Heart right ventricle (tissue), 16 donors: ENCODE measurements around the gene CACNA1G. TPM values are rescaled to one million over a fixed set of nuclear protein-coding genes. Genes with fewer than 3 reads are reported as not detected.
A peak's percentile ranks its signal among the peaks of the same experiment; 100 is the strongest.

Experiments
- ATAC-seq, 8 donors: fragments of 200-7000 bp; cut with Tn5 transposase; one replicate each; pipeline ENCODE4 v1.9.1; 2020; ENCODE audit warnings: mild to moderate bottlenecking in 8 of 8, moderate library complexity in 8 of 8, moderate number of reproducible peaks in 1 of 8
- DNase-seq, 2 donors: peaks; one replicate each; pipeline ENCODE4 v3.0.0-alpha.2; 2020
- H3K27ac ChIP-seq, 10 donors: fragments of 200-600 bp; sonication (generic) in 2 of 10; one replicate each; pipeline versions ENCODE4 v1.5.0 to v1.8.0; 2020 to 2022; ENCODE audit warnings: mild to moderate bottlenecking in 3 of 10
- H3K27me3 ChIP-seq, 7 donors: fragments of 200-600 bp; one replicate each; pipeline ENCODE4 v1.8.0; 2021 to 2022; ENCODE audit warnings: mild to moderate bottlenecking in 2 of 7
- H3K36me3 ChIP-seq, 9 donors: fragments of 200-600 bp; sonication (generic) in 1 of 9; one replicate each; pipeline versions ENCODE4 v1.5.0 to v1.8.0; 2020 to 2022; ENCODE audit warnings: mild to moderate bottlenecking in 2 of 9
- H3K4me1 ChIP-seq, 9 donors: fragments of 200-600 bp; sonication (generic) in 1 of 9; one replicate each; pipeline versions ENCODE4 v1.5.0 to v1.8.0; 2020 to 2022; ENCODE audit warnings: mild to moderate bottlenecking in 4 of 9
- H3K4me3 ChIP-seq, 10 donors: fragments of 200-600 bp; sonication (generic) in 2 of 10; one replicate each; pipeline versions ENCODE4 v1.5.0 to v1.8.0; 2020 to 2022; ENCODE audit warnings: mild to moderate bottlenecking in 7 of 10, moderate library complexity in 2 of 10
- H3K9me3 ChIP-seq, 11 donors: fragments of 200-600 bp in 10 of 11; sonication (generic) in 2 of 11; one replicate each; pipeline versions ENCODE4 v1.5.0 to v1.8.0; 2013 to 2022; ENCODE audit warnings: mild to moderate bottlenecking in 2 of 11, control low read depth in 1 of 11, moderate library complexity in 1 of 11
- WGBS, 2 donors: extraction: QIAGEN DNeasy Blood & Tissue Kit; methylation state at CpG; one replicate each; pipeline ENCODE4 v1.1.7; 2013; ENCODE audit warnings: inconsistent platforms in 1 of 2; 5-methylcytosine and 5-hydroxymethylcytosine counted together
- intact Hi-C, 10 donors: fragments of 100-400 bp; cut with DNase I; formaldehyde crosslinking; loops; one replicate each; pipeline versions ENCODE4 v1.11.1 to v1.14.2; 2022
- polyA plus RNA-seq, 2 donors: library from polyadenylated mRNA; stranded (reverse); fragments of 200-250 nt; gene quantifications; one replicate each; pipeline ENCODE4 v1.2.3, GENCODE V29; 2013
- total RNA-seq, 10 donors: library from RNA; stranded (reverse); fragmentation: NEBNext Ultra II Directional in 3 of 10; extraction: Animal tissue kit (Norgen Biotek cat#: 25700) in 3 of 10; gene quantifications; one replicate each; pipeline versions ENCODE4 v1.2.1 to v1.2.4, GENCODE V29; 2021 to 2023
- TF ChIP-seq, protein P1 (sequence below), 9 donors: fragments of 200-600 bp; sonication (generic) in 2 of 9; IDR thresholded peaks; one replicate each; pipeline versions ENCODE4 v1.5.0 to v1.8.0; 2021 to 2022; ENCODE audit warnings: antibody characterized with exemption in 9 of 9, mild to moderate bottlenecking in 5 of 9, moderate library complexity in 1 of 9
- donor health status: Arrhythmogenic right ventricular cardiomyopathy.
- donor health status: ischemic (EF 13 %, LVEDD 7.1; RV severe dilation, severe dysfunction).
- donor health status: healthy with polysubstance abuse.
- donor health status: DM: no; HTN: yes; CAD: no.
- donor health status: DM: no; HTN: no; CAD: no.
- donor health status: ischemic (EF 25% LVEDD 6.9; RV normal size, moderate dysfunction).
- donor health status: ischemic (EF 25% LVEDD 5.7; RV mildly dilated, moderate dysfunction).
- donor health status: healthy.
- donor health status: DM: yes; HTN: yes; CAD: no.
- donor health status: Ischemic cardiomyopathy.
- donor health status: ischemic (EF 35%, LVEDD 5.7; RV mildly dilated, moderate dysfunction).
- donor health status: nonischemic (EF 11% LVEDD 7.7; RV severe dilation, severe dysfunction).
- donor health status: DM: yes; HTN: yes; CAD: no.
- donor health status: PGD.
- donor health status: ischemic (EF 29% LVEDD 5.4; RV normal size, mild dysfunction).
- donor health status: nonischemic (EF 23%, LVEDD 6.1; RV moderate dilation, normal function).

Gene CACNA1G
- total and polyA plus RNA-seq, 12 donors, result 0.04 to 0.46 (median 0.24) TPM

- ATAC-seq (peak in 3 of 8 donors; percentile 10 to 23 (median 23)), DNase-seq (no peak)
- H3K27ac ChIP-seq, result no peak overlapping the region
- WGBS, 2 donors, result 89 to 94% methylated on average over 7 of the region's 7 CpGs
- TF ChIP-seq, protein P1, sequence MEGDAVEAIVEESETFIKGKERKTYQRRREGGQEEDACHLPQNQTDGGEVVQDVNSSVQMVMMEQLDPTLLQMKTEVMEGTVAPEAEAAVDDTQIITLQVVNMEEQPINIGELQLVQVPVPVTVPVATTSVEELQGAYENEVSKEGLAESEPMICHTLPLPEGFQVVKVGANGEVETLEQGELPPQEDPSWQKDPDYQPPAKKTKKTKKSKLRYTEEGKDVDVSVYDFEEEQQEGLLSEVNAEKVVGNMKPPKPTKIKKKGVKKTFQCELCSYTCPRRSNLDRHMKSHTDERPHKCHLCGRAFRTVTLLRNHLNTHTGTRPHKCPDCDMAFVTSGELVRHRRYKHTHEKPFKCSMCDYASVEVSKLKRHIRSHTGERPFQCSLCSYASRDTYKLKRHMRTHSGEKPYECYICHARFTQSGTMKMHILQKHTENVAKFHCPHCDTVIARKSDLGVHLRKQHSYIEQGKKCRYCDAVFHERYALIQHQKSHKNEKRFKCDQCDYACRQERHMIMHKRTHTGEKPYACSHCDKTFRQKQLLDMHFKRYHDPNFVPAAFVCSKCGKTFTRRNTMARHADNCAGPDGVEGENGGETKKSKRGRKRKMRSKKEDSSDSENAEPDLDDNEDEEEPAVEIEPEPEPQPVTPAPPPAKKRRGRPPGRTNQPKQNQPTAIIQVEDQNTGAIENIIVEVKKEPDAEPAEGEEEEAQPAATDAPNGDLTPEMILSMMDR (IDR thresholded peaks at IDR 0.05), result no peak
- no peaks in the 10 kb centered on the region for H3K27me3 ChIP-seq
- H3K4me1 ChIP-seq, result peaks cover 0 to 2% (median 0%) of the 10 kb centered on the region in 9 donors
- H3K36me3 ChIP-seq, result no peaks in the 10 kb centered on the region
- H3K4me3 ChIP-seq, result no peak overlapping the region
- H3K9me3 ChIP-seq, result no peaks in the 10 kb centered on the region
- intact Hi-C loops, result loop anchor here in 3 of 10 donors (5.0 kb wide), 3 partner anchors 38 to 123 kb away; partner anchors contain the start of gene ABCC3 (in 1 of the 3)
Observed at GRCh38 chr17:50675627-50676026, 115.1 kb downstream of the CACNA1G start.

- intact Hi-C loops, result loop anchor here in 3 of 10 donors (5.0 kb wide), 3 partner anchors 39 to 124 kb away; partner anchors contain the start of gene ABCC3 (in 1 of the 3)
- Histone ChIP-seq H3K27ac (no peak overlapping the region), H3K27me3 (no peaks in the 10 kb centered on the region), H3K9me3 (no peaks in the 10 kb centered on the region), H3K4me1 (peaks cover 0 to 9% (median 3%) of the 10 kb centered on the region in 9 donors), H3K36me3 (no peaks in the 10 kb centered on the region), H3K4me3 (no peak overlapping the region)
- 90 to 92% methylated on average over 24 of the region's 24 CpGs for WGBS, 2 donors
- ATAC-seq, result no peak
- DNase-seq, result no peak
- TF ChIP-seq, protein P1 (IDR thresholded peaks at IDR 0.05), result no peak
Observed at GRCh38 chr17:50676065-50676975, 115.8 kb downstream of the CACNA1G start.

Other genes with a start within 250 kb of the CACNA1G start
- gene XYLT2, start 214.6 kb upstream of the CACNA1G start, total RNA-seq, result 10 to 100 TPM; 11.2 to 17.1 (median 11.9) TPM
- gene XYLT2, start 214.6 kb upstream of the CACNA1G start, polyA plus RNA-seq, result 10 to 100 TPM in 1 of 2 donors, 1 to 10 TPM in 1; 8.1 to 14.6 TPM
- 10 to 100 TPM; 54.8 to 90.0 (median 63.0) TPM for gene MRPL27, start 187.5 kb upstream of the CACNA1G start, total RNA-seq
- gene MRPL27, start 187.5 kb upstream of the CACNA1G start, polyA plus RNA-seq, result 100 to 1,000 TPM; 241 to 253 TPM
- 1 to 10 TPM in 2 of 10 donors, under 1 TPM in 8; 0.25 to 1.8 (median 0.67) TPM for gene EME1, start 187.5 kb upstream of the CACNA1G start, total RNA-seq
- gene EME1, start 187.5 kb upstream of the CACNA1G start, polyA plus RNA-seq, result under 1 TPM; 0.20 to 0.51 TPM
- gene LRRC59, start 163.2 kb upstream of the CACNA1G start, total RNA-seq, result 10 to 100 TPM; 19.2 to 48.3 (median 24.7) TPM
- gene LRRC59, start 163.2 kb upstream of the CACNA1G start, polyA plus RNA-seq, result 10 to 100 TPM; 11.4 to 83.1 TPM
- 10 to 100 TPM in 9 of 10 donors, 1 to 10 TPM in 1; 9.9 to 45.0 (median 19.7) TPM for gene ACSF2, start 134.5 kb upstream of the CACNA1G start, total RNA-seq
- 10 to 100 TPM in 1 of 2 donors, 1 to 10 TPM in 1; 7.9 to 26.9 TPM for gene ACSF2, start 134.5 kb upstream of the CACNA1G start, polyA plus RNA-seq
- gene CHAD, start 91.8 kb upstream of the CACNA1G start, total RNA-seq, result under 1 TPM in 3 of 10 donors, not detected in 7; 0.13 to 0.74 (median 0.20) TPM
- under 1 TPM in 1 of 2 donors, not detected in 1; 0.44 TPM for gene CHAD, start 91.8 kb upstream of the CACNA1G start, polyA plus RNA-seq
- 10 to 100 TPM; 36.2 to 52.3 (median 45.5) TPM for gene RSAD1, start 81.9 kb upstream of the CACNA1G start, total RNA-seq
- gene RSAD1, start 81.9 kb upstream of the CACNA1G start, polyA plus RNA-seq, result 10 to 100 TPM; 31.8 to 47.9 TPM
- 1 to 10 TPM in 4 of 10 donors, under 1 TPM in 6; 0.19 to 1.6 (median 0.59) TPM for gene MYCBPAP, start 52.3 kb upstream of the CACNA1G start, total RNA-seq
- under 1 TPM; 0.17 to 0.80 TPM for gene MYCBPAP, start 52.3 kb upstream of the CACNA1G start, polyA plus RNA-seq
- gene EPN3, start 28.0 kb upstream of the CACNA1G start, total RNA-seq, result 10 to 100 TPM in 5 of 10 donors, 1 to 10 TPM in 5; 5.2 to 21.5 (median 10.1) TPM
- 10 to 100 TPM in 1 of 2 donors, 1 to 10 TPM in 1; 3.0 to 18.9 TPM for gene EPN3, start 28.0 kb upstream of the CACNA1G start, polyA plus RNA-seq
- gene SPATA20, start 13.5 kb upstream of the CACNA1G start, total RNA-seq, result 10 to 100 TPM; 18.5 to 80.6 (median 63.3) TPM
- 10 to 100 TPM; 12.6 to 88.4 TPM for gene SPATA20, start 13.5 kb upstream of the CACNA1G start, polyA plus RNA-seq
- gene ABCC3, start 74.2 kb downstream of the CACNA1G start, total RNA-seq, result 1 to 10 TPM in 6 of 10 donors, under 1 TPM in 3, not detected in 1; 0.23 to 5.7 (median 1.1) TPM
- 1 to 10 TPM in 1 of 2 donors, under 1 TPM in 1; 0.41 to 2.0 TPM for gene ABCC3, start 74.2 kb downstream of the CACNA1G start, polyA plus RNA-seq
- 10 to 100 TPM; 39.0 to 56.8 (median 43.6) TPM for gene ANKRD40, start 147.2 kb downstream of the CACNA1G start, total RNA-seq
- gene ANKRD40, start 147.2 kb downstream of the CACNA1G start, polyA plus RNA-seq, result 10 to 100 TPM; 18.2 to 20.6 TPM
- gene LUC7L3, start 158.9 kb downstream of the CACNA1G start, total RNA-seq, result 10 to 100 TPM; 35.7 to 63.9 (median 46.8) TPM
- gene LUC7L3, start 158.9 kb downstream of the CACNA1G start, polyA plus RNA-seq, result 100 to 1,000 TPM in 1 of 2 donors, 10 to 100 TPM in 1; 33.7 to 188 TPM
- not detected for gene ANKRD40CL, start 206.8 kb downstream of the CACNA1G start, total RNA-seq
- not detected for gene ANKRD40CL, start 206.8 kb downstream of the CACNA1G start, polyA plus RNA-seq